Ishikawa (cell line): ENCODE measurements around the gene ROBO2.

ENCODE experiments used
- CEBPB ChIP-seq: IDR thresholded peaks from 2 replicates; pipeline ENCODE4 v1.6.1; 2012
- CREB1 ChIP-seq: IDR thresholded peaks from 2 replicates; pipeline ENCODE4 v1.6.1; 2012; ENCODE audit warnings: low read depth
- EGR1 ChIP-seq: IDR thresholded peaks from 2 replicates; pipeline ENCODE4 v1.6.1; 2012
- EP300 ChIP-seq: IDR thresholded peaks from 2 replicates; pipeline ENCODE4 v1.6.1; 2012; ENCODE audit warnings: borderline replicate concordance
- FOXM1 ChIP-seq: IDR thresholded peaks from 2 replicates; pipeline ENCODE4 v1.6.1; 2012; ENCODE audit warnings: low read depth, borderline replicate concordance
- NFIC ChIP-seq: IDR thresholded peaks from 2 replicates; pipeline ENCODE4 v1.6.1; 2012
- RAD21 ChIP-seq: IDR thresholded peaks from 2 replicates; pipeline ENCODE4 v1.6.1; 2012; ENCODE audit warnings: low read depth
- TAF1 ChIP-seq: IDR thresholded peaks from 2 replicates; pipeline ENCODE4 v1.6.1; 2012; ENCODE audit warnings: low read depth, mild to moderate bottlenecking
- TCF12 ChIP-seq: IDR thresholded peaks from 2 replicates; pipeline ENCODE4 v1.6.1; 2012; ENCODE audit warnings: low read depth
- TEAD4 ChIP-seq: IDR thresholded peaks from 2 replicates; pipeline ENCODE4 v1.6.1; 2012
- YY1 ChIP-seq: IDR thresholded peaks from 2 replicates; pipeline ENCODE4 v1.6.1; 2012; ENCODE audit warnings: low read depth
- ZBTB7A ChIP-seq: IDR thresholded peaks from 2 replicates; pipeline ENCODE4 v1.6.1; 2012; ENCODE audit warnings: low read depth
- TF ChIP-seq, protein P1 (sequence below): IDR thresholded peaks from 2 replicates; pipeline ENCODE4 v1.6.1; 2012
- TF ChIP-seq, protein P2 (sequence below): IDR thresholded peaks from 2 replicates; pipeline ENCODE4 v1.6.1; 2012; ENCODE audit warnings: low read depth, mild to moderate bottlenecking
- TF ChIP-seq, protein P3 (sequence below): IDR thresholded peaks from 2 replicates; pipeline ENCODE4 v1.6.1; 2012

ROBO2 gene

DNA sequence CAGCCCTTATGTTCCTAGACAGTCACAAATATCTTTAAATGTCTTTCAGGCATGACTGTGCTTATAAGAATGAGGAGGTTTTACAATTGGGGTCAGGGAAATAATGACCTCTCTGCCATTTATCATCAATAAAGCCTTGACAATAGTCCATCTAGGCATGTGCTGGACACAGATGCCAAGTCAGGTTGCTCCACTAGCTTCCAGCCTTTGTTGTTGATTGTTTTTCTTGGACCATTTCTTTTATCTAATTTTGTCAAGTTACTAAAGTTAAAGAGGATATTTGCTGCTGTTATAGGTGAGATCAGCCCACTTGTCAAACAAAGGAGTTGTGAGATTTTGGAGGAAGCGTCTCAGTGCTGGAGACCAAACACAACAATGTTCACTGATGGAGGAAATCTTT, 628.0 kb downstream of the ROBO2 start:
- no peak for TF ChIP-seq TEAD4
- TF ChIP-seq, protein P1, sequence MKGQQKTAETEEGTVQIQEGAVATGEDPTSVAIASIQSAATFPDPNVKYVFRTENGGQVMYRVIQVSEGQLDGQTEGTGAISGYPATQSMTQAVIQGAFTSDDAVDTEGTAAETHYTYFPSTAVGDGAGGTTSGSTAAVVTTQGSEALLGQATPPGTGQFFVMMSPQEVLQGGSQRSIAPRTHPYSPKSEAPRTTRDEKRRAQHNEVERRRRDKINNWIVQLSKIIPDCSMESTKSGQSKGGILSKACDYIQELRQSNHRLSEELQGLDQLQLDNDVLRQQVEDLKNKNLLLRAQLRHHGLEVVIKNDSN: no peak
- TF ChIP-seq TCF12: no peak
- TF ChIP-seq CREB1: no peak
- TF ChIP-seq CEBPB: no peak
- TF ChIP-seq, protein P2, sequence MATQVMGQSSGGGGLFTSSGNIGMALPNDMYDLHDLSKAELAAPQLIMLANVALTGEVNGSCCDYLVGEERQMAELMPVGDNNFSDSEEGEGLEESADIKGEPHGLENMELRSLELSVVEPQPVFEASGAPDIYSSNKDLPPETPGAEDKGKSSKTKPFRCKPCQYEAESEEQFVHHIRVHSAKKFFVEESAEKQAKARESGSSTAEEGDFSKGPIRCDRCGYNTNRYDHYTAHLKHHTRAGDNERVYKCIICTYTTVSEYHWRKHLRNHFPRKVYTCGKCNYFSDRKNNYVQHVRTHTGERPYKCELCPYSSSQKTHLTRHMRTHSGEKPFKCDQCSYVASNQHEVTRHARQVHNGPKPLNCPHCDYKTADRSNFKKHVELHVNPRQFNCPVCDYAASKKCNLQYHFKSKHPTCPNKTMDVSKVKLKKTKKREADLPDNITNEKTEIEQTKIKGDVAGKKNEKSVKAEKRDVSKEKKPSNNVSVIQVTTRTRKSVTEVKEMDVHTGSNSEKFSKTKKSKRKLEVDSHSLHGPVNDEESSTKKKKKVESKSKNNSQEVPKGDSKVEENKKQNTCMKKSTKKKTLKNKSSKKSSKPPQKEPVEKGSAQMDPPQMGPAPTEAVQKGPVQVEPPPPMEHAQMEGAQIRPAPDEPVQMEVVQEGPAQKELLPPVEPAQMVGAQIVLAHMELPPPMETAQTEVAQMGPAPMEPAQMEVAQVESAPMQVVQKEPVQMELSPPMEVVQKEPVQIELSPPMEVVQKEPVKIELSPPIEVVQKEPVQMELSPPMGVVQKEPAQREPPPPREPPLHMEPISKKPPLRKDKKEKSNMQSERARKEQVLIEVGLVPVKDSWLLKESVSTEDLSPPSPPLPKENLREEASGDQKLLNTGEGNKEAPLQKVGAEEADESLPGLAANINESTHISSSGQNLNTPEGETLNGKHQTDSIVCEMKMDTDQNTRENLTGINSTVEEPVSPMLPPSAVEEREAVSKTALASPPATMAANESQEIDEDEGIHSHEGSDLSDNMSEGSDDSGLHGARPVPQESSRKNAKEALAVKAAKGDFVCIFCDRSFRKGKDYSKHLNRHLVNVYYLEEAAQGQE: no peak
- TF ChIP-seq TAF1: no peak
- TF ChIP-seq, protein P3, sequence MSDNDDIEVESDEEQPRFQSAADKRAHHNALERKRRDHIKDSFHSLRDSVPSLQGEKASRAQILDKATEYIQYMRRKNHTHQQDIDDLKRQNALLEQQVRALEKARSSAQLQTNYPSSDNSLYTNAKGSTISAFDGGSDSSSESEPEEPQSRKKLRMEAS: no peak
- no peak for TF ChIP-seq EP300

DNA sequence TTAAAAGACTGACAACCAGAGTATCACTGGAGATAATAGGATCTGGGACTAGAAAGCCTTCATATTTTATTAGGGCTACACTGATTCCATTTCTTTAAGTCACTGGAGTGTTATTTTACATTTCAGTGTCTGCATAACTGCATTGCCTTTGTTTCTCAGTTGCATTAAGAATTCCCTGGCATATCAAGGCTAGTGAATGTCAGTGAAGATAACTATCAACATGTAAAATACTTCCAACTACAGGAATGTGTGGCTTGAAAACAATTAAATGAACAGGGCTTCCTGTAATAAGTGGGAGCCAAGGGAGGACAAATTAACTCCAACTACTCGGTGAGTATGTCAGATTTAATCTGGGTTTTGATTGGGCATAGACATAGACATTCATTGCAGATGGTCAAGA, 628.5 kb downstream of the ROBO2 start:
- TF ChIP-seq RAD21 (no peak), TAF1 (no peak), TCF12 (no peak), FOXM1 (no peak), EP300 (no peak), EGR1 (no peak), ZBTB7A (no peak), YY1 (no peak), CREB1 (no peak), TEAD4 (no peak), CEBPB (no peak), NFIC (no peak)
- TF ChIP-seq, protein P1: no peak
- TF ChIP-seq, protein P3: no peak
- TF ChIP-seq, protein P2: no peak

- TF ChIP-seq CREB1 (no peak), TEAD4 (no peak), TAF1 (no peak), EP300 (no peak)
Measured at GRCh38 chr3:77672016-77672415, 632.1 kb downstream of the ROBO2 start.

DNA sequence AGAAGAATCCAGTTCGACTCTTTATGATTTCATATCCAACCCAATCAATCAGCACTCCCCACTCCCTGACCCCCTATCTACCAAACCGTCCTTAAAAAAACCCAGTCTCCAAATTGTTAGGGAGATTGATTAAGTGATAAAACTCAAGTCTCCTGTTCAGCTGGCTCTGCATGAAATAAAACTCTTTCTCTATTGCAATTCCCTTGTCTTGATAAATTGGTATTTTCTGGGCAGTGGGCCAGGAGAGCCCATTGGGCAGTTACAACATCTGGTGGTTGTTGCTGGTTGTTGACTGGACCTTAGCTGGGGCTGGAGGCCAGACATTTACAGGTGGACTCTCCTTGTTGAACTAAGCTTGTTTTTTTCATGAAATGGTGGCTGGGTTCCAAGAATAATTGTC, 642.3 kb downstream of the ROBO2 start:
- TF ChIP-seq YY1: no peak
- TF ChIP-seq, protein P1: 0 out of 2 replicates have a peak, but pooled peaks have one; percentile 17
- TF ChIP-seq ZBTB7A: no peak
- TF ChIP-seq NFIC: no peak
- no peak for TF ChIP-seq TCF12
- TF ChIP-seq, protein P2: no peak

GRCh38 chr3:77684115-77684514, 644.2 kb downstream of the ROBO2 start:
- no peak for TF ChIP-seq EGR1
- TF ChIP-seq NFIC: no peak
- no peak for TF ChIP-seq TEAD4
- no peak for TF ChIP-seq CREB1
- TF ChIP-seq, protein P3: no peak
- no peak for TF ChIP-seq RAD21
- TF ChIP-seq ZBTB7A: no peak
- TF ChIP-seq, protein P2: no peak
- TF ChIP-seq TCF12: no peak
- TF ChIP-seq FOXM1: no peak
